GM19455 (cell line): Measurements from ENCODE around the gene RFX4.
"Not testable (repeated sequence)": the region's sequence is repeated elsewhere in the genome, so short reads cannot be mapped to it uniquely, and the experiment has no call there.

Experiments used
- ATAC-seq: cut with Tn5 transposase; IDR thresholded peaks from one replicate; pipeline ENCODE4 v1.9.1; 2021; ENCODE audit not compliant: unreplicated experiment

The RFX4 gene

GRCh38 chr12:106724116-106724515 is 141.3 kb downstream of the RFX4 start:
- no peak for ATAC-seq

- no peak for ATAC-seq
Observed at GRCh38 chr12:106724934-106725333, 142.1 kb downstream of the RFX4 start.

- ATAC-seq = not testable (repeated sequence)
Observed at GRCh38 chr12:106726603-106727202, 143.9 kb downstream of the RFX4 start.

- ATAC-seq = no peak
Observed at GRCh38 chr12:106729611-106730010, 146.8 kb downstream of the RFX4 start.

GRCh38 chr12:106732890-106733289 is 150.1 kb downstream of the RFX4 start:
- ATAC-seq = no peak

GRCh38 chr12:106733660-106734059 is 150.9 kb downstream of the RFX4 start:
- no peak for ATAC-seq

GRCh38 chr12:106736051-106736957 is 153.5 kb downstream of the RFX4 start:
- ATAC-seq = no peak

GRCh38 chr12:106739318-106739717 is 156.5 kb downstream of the RFX4 start:
- no peak for ATAC-seq

GRCh38 chr12:106739815-106740530 is 157.2 kb downstream of the RFX4 start:
- ATAC-seq = no peak

- ATAC-seq = no peak
Observed at GRCh38 chr12:106740818-106741217, 158.0 kb downstream of the RFX4 start.

GRCh38 chr12:106741247-106741646 is 158.4 kb downstream of the RFX4 start:
- ATAC-seq = no peak

- ATAC-seq = no peak
Observed at GRCh38 chr12:106743270-106743988, 160.6 kb downstream of the RFX4 start.

GRCh38 chr12:106744600-106744999 is 161.8 kb downstream of the RFX4 start:
- ATAC-seq = no peak

- ATAC-seq = no peak
Observed at GRCh38 chr12:106745181-106745745, 162.5 kb downstream of the RFX4 start.

GRCh38 chr12:106747973-106748436 is 165.2 kb downstream of the RFX4 start:
- ATAC-seq = no peak

- no peak for ATAC-seq
Observed at GRCh38 chr12:106750524-106750923, 167.7 kb downstream of the RFX4 start.

GRCh38 chr12:106753526-106753925 is 170.7 kb downstream of the RFX4 start:
- ATAC-seq = peak; percentile 98

- no peak for ATAC-seq
Observed at GRCh38 chr12:106754331-106754730, 171.5 kb downstream of the RFX4 start.

- no peak for ATAC-seq
Observed at GRCh38 chr12:106757623-106758348, 175.0 kb downstream of the RFX4 start.
